HuH-7 (cell line): ENCODE data around the gene ESYT2.
"Not testable (repeated sequence)": the region's sequence is repeated elsewhere in the genome, so short reads cannot be mapped to it uniquely, and the experiment has no call there.

ENCODE experiments used
- DNase-seq: peaks from one replicate; pipeline ENCODE4 v3.0.0; 2011; ENCODE audit warnings: low spot score

Gene ESYT2

GRCh38 chr7:158854681-158855081 lies 25.4 kb upstream of the ESYT2 start:
- no peak for DNase-seq

GRCh38 chr7:158850545-158851102 lies 21.3 kb upstream of the ESYT2 start:
- DNase-seq = no peak

- DNase-seq = no peak
Observed at GRCh38 chr7:158849768-158850544, 20.6 kb upstream of the ESYT2 start.

- DNase-seq = no peak
Observed at GRCh38 chr7:158849442-158849767, 20.1 kb upstream of the ESYT2 start.

- DNase-seq = no peak
Observed at GRCh38 chr7:158847451-158847866, 18.1 kb upstream of the ESYT2 start.

GRCh38 chr7:158846304-158846703 lies 17.0 kb upstream of the ESYT2 start:
- DNase-seq = no peak

GRCh38 chr7:158843771-158844170 lies 14.5 kb upstream of the ESYT2 start:
- DNase-seq = no peak

GRCh38 chr7:158842486-158842885 lies 13.2 kb upstream of the ESYT2 start:
- no peak for DNase-seq

- no peak for DNase-seq
Observed at GRCh38 chr7:158840604-158841003, 11.3 kb upstream of the ESYT2 start.

- not testable (repeated sequence) for DNase-seq
Observed at GRCh38 chr7:158839177-158839576, 9.9 kb upstream of the ESYT2 start.

GRCh38 chr7:158837790-158838637 lies 8.7 kb upstream of the ESYT2 start:
- DNase-seq = no peak

- no peak for DNase-seq
Observed at GRCh38 chr7:158836692-158837091, 7.4 kb upstream of the ESYT2 start.

- DNase-seq = no peak
Observed at GRCh38 chr7:158834878-158835784, 5.8 kb upstream of the ESYT2 start.

GRCh38 chr7:158832994-158833393 lies 3.7 kb upstream of the ESYT2 start:
- DNase-seq = no peak

- no peak for DNase-seq
Observed at GRCh38 chr7:158831738-158832091, 2.4 kb upstream of the ESYT2 start.

GRCh38 chr7:158830211-158830723 lies 958 bp upstream of the ESYT2 start:
- DNase-seq = no peak

- DNase-seq = peak; percentile 49
Observed at GRCh38 chr7:158829021-158829341, 328 bp downstream of the ESYT2 start.

GRCh38 chr7:158828133-158829020 lies 932 bp downstream of the ESYT2 start:
- DNase-seq = peak; percentile 23

GRCh38 chr7:158827411-158828132 lies 1.7 kb downstream of the ESYT2 start:
- DNase-seq = no peak

- DNase-seq = no peak
Observed at GRCh38 chr7:158825628-158826289, 3.5 kb downstream of the ESYT2 start.
